ENCODE measurements around the gene DAB1. TPM values are rescaled to one million over a fixed set of nuclear protein-coding genes. Genes with fewer than 3 reads are reported as not detected.

The DAB1 gene
- total RNA-seq, 3 donors from 2014 or later = 0.61 to 2.0 (median 0.92) TPM

GRCh38 chr1:57138432-57139078 is 285.3 kb downstream of the DAB1 start:
- DNase-seq (no peak), ATAC-seq (no peak)
- no peaks in the 10 kb centered on the region for H3K4me1 ChIP-seq (ENCODE audit: low read depth)
- no peaks in the 10 kb centered on the region for H3K9me3 ChIP-seq
- TF ChIP-seq CTCF (IDR thresholded peaks at IDR 0.05) = no peak
- no peak overlapping the region for H3K4me3 ChIP-seq
- intact Hi-C loops (cut with DNase I, micrococcal nuclease) = no loop called here
- H3K36me3 ChIP-seq (ENCODE audit: low read depth) = no peaks in the 10 kb centered on the region

GRCh38 chr1:57137980-57138379 is 285.9 kb downstream of the DAB1 start:
- DNase-seq = no peak
- H3K4me1 ChIP-seq (ENCODE audit: low read depth) = no peaks in the 10 kb centered on the region
- H3K9me3 ChIP-seq = no peaks in the 10 kb centered on the region
- intact Hi-C loops (cut with DNase I, micrococcal nuclease) = no loop called here
- no peaks in the 10 kb centered on the region for H3K36me3 ChIP-seq (ENCODE audit: low read depth)
- ATAC-seq = no peak
- no peak overlapping the region for H3K4me3 ChIP-seq
- no peak for TF ChIP-seq CTCF (IDR thresholded peaks at IDR 0.05)

GRCh38 chr1:57134803-57135202 is 289.1 kb downstream of the DAB1 start:
- Histone ChIP-seq H3K4me1 (ENCODE audit: low read depth) (no peaks in the 10 kb centered on the region), H3K4me3 (no peak overlapping the region), H3K9me3 (no peaks in the 10 kb centered on the region), H3K36me3 (ENCODE audit: low read depth) (no peaks in the 10 kb centered on the region)
- DNase-seq (no peak), ATAC-seq (no peak)
- TF ChIP-seq CTCF (IDR thresholded peaks at IDR 0.05) = no peak
- intact Hi-C loops (cut with DNase I, micrococcal nuclease) = no loop called here

- no peaks in the 10 kb centered on the region for H3K9me3 ChIP-seq
- no peak for ATAC-seq
- H3K4me1 ChIP-seq (ENCODE audit: low read depth) = no peaks in the 10 kb centered on the region
- no peak for TF ChIP-seq CTCF (IDR thresholded peaks at IDR 0.05)
- H3K36me3 ChIP-seq (ENCODE audit: low read depth) = no peaks in the 10 kb centered on the region
- no peak overlapping the region for H3K4me3 ChIP-seq
- no peak for DNase-seq
- intact Hi-C loops (cut with DNase I, micrococcal nuclease) = no loop called here
These were observed 290.2 kb downstream of the DAB1 start for GRCh38 chr1:57133686-57134085.

GRCh38 chr1:57132993-57133622 is 290.8 kb downstream of the DAB1 start:
- Histone ChIP-seq H3K36me3 (ENCODE audit: low read depth) (no peaks in the 10 kb centered on the region), H3K9me3 (no peaks in the 10 kb centered on the region), H3K4me3 (no peak overlapping the region), H3K4me1 (ENCODE audit: low read depth) (no peaks in the 10 kb centered on the region)
- intact Hi-C loops (cut with DNase I, micrococcal nuclease) = no loop called here
- ATAC-seq (no peak), DNase-seq (no peak)
- no peak for TF ChIP-seq CTCF (IDR thresholded peaks at IDR 0.05)
